Activated naive CD8-positive, alpha-beta T cell treated with anti-CD3 and anti-CD28 coated beads, Interleukin-2, amount 50 U/mL, for 24 hours (primary cell): Measurements from ENCODE around the gene GALNT4.
A peak's percentile ranks its signal among the peaks of the same experiment; 100 is the strongest.

Experiments
- ATAC-seq: fragments of 150-1000 bp; cut with Tn5 transposase; one replicate; pipeline ENCODE4 v1.10.0; 2021
- DNase-seq: peaks from one replicate; pipeline ENCODE4 v3.0.0; 2021
- H3K27ac Mint-ChIP-seq: one replicate; pipeline ENCODE4 v1.8.0; 2021; ENCODE audit warnings: mild to moderate bottlenecking, mixed read lengths
- H3K27me3 Mint-ChIP-seq: one replicate; pipeline ENCODE4 v1.8.0; 2021; ENCODE audit warnings: mixed read lengths
- H3K36me3 Mint-ChIP-seq: one replicate; pipeline ENCODE4 v1.8.0; 2021; ENCODE audit warnings: low read depth, mixed read lengths
- H3K4me1 Mint-ChIP-seq: one replicate; pipeline ENCODE4 v1.8.0; 2021; ENCODE audit warnings: mixed read lengths
- H3K4me3 Mint-ChIP-seq: one replicate; pipeline ENCODE4 v1.8.0; 2021; ENCODE audit warnings: mild to moderate bottlenecking, moderate library complexity, mixed read lengths
- H3K9me3 Mint-ChIP-seq: one replicate; pipeline ENCODE4 v1.8.0; 2021; ENCODE audit warnings: mixed read lengths

The GALNT4 gene

GRCh38 chr12:89521364-89522223 lies 3.0 kb downstream of the GALNT4 start:
- no peaks in the 10 kb centered on the region for H3K9me3 Mint-ChIP-seq
- no peaks in the 10 kb centered on the region for H3K27me3 Mint-ChIP-seq
- ATAC-seq (no peak), DNase-seq (no peak)
- H3K4me1 Mint-ChIP-seq, result peaks cover 50% of the 10 kb centered on the region
- no peak overlapping the region for H3K27ac Mint-ChIP-seq
- H3K36me3 Mint-ChIP-seq, result peaks cover 29% of the 10 kb centered on the region
- H3K4me3 Mint-ChIP-seq, result peak overlapping the region; percentile 58

- Mint-ChIP-seq H3K9me3 (no peaks in the 10 kb centered on the region), H3K4me3 (no peak overlapping the region), H3K4me1 (peaks cover 26% of the 10 kb centered on the region), H3K27ac (no peak overlapping the region), H3K27me3 (no peaks in the 10 kb centered on the region), H3K36me3 (peaks cover 14% of the 10 kb centered on the region)
- DNase-seq (no peak), ATAC-seq (no peak)
These were observed 6.9 kb downstream of the GALNT4 start for GRCh38 chr12:89517720-89518119.

DNA sequence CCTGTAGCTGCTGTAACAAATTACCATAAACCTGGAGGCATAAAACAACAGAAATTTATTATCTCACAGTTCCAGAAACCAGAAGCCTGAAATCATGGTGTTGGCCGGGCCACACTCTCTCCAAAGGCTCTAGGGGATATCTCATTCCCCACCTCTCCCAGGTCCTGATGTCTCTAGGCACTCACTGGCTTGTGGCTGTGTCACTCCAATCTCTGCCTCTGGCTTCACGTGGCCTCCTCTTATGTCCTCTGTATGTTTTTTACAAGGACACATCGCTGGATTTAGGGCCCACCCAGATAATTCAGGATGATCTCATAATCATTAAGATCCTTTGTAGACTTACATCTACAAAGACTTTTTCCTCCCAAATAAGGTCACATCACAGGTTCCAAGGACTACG lies 8.0 kb downstream of the GALNT4 start:
- Mint-ChIP-seq H3K27ac (no peak overlapping the region), H3K9me3 (no peaks in the 10 kb centered on the region), H3K36me3 (peaks cover 8% of the 10 kb centered on the region), H3K27me3 (no peaks in the 10 kb centered on the region), H3K4me3 (no peak overlapping the region), H3K4me1 (peaks cover 16% of the 10 kb centered on the region)
- DNase-seq (no peak), ATAC-seq (no peak)

DNA sequence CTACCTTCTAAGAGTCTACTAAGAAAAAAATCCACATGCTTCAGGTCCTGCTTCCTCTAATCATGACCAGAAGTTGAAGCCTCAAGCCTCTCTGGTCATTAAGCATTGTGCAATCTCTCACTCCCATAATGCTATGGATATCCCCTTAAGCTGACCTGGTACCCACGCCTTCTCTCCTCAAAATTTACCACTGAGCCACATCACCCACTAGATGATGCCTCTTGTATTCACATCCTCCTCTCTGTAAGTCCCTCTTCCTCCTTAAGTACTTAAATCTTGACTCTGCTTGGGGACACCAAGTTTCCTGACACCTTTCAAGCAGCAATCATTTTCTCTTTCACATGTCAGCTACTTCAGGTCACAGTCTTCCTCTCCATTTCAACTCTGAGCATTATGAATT lies 9.8 kb downstream of the GALNT4 start:
- Mint-ChIP-seq H3K27me3 (no peaks in the 10 kb centered on the region), H3K4me3 (no peak overlapping the region), H3K27ac (no peak overlapping the region), H3K36me3 (peaks cover 1% of the 10 kb centered on the region), H3K9me3 (no peaks in the 10 kb centered on the region), H3K4me1 (peaks cover 6% of the 10 kb centered on the region)
- ATAC-seq (peak; percentile 52), DNase-seq (no peak)

DNA sequence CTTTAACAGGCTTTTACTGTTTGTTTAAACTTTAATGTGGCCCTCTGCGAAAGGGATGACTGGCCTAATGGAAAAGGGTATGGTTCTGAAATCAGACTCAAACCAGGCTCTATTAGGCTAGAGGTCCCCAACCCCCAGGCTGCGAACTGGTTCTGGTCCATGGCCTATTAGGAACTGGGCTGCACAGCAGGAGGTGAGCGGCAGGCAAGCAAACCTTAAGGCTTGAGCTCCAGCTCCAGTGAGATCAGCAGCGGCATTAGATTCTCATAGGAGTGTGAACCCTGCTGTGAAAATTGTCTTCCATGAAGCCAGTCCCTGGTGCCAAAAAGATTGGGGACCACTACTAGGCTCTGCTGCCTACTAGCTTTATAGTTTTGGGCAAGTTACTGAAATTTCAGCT lies 11.1 kb downstream of the GALNT4 start:
- no peak for DNase-seq
- H3K4me3 Mint-ChIP-seq, result no peak overlapping the region
- ATAC-seq, result no peak
- H3K27ac Mint-ChIP-seq, result no peak overlapping the region
- peaks cover 1% of the 10 kb centered on the region for H3K4me1 Mint-ChIP-seq
- no peaks in the 10 kb centered on the region for H3K27me3 Mint-ChIP-seq
- peaks cover 1% of the 10 kb centered on the region for H3K36me3 Mint-ChIP-seq
- no peaks in the 10 kb centered on the region for H3K9me3 Mint-ChIP-seq

DNA sequence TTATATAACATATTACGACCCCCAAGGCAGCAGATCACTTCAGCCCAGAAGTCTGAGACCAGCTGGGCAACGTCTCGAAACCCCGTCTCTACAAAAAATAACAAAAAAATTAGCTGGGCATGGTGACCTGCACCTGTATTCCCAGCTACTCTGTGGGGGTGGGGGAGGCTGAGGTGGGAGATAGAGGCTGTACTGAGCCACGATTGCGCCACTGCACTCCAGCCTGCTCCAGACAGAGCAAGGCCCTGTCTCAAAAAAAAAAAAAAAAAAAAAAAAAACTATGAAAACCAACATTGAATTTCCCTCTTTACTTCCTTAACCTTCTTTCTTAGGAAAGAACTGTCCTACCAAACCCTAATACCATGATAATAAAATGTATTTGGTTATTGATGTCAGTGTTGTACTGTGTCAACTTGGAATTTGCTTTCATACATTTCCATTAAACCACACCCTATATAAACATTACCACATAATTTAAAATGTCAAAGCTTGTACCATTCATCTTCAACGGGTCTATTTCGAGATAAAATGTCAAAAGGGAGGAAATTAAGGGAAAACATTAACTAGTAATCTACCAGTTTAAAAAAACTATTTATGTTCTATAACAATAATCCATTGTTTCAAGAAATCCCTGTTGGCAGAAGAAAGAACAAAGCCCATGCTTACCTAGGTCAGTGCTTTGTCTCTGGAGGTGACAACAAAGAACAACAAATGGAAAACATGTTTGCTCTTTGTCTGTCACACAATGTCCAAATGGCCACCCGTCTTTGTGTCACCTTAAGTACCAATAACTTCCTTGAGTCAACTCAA lies 17.4 kb downstream of the GALNT4 start:
- Mint-ChIP-seq H3K4me1 (peaks cover 2% of the 10 kb centered on the region), H3K27me3 (no peaks in the 10 kb centered on the region), H3K9me3 (no peaks in the 10 kb centered on the region), H3K27ac (no peak overlapping the region), H3K36me3 (peaks cover 4% of the 10 kb centered on the region), H3K4me3 (no peak overlapping the region)
- DNase-seq, result no peak
- ATAC-seq, result no peak

DNA sequence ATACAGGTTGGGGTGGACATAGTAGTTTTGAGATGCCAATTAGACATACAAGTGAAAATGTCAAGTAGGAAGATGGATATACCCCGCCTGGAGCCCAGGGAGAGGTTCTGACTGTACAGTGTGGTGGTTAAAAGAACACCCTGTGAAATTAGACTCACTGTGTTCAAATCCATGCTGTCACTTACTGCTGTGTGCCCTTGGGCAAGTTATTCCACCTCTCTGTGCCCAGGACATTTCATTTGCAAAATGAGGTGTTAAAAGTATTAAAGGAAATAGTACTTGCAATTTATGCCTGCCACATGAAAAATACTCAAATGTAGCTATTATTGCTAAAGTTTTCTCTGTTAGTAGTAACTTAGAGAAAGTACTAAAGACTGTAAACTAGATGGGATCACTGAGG lies 18.5 kb downstream of the GALNT4 start:
- H3K4me3 Mint-ChIP-seq, result no peak overlapping the region
- no peak for ATAC-seq
- H3K27me3 Mint-ChIP-seq, result no peaks in the 10 kb centered on the region
- DNase-seq, result no peak
- H3K27ac Mint-ChIP-seq, result peak overlapping the region; percentile 10
- peaks cover 4% of the 10 kb centered on the region for H3K36me3 Mint-ChIP-seq
- H3K9me3 Mint-ChIP-seq, result no peaks in the 10 kb centered on the region
- H3K4me1 Mint-ChIP-seq, result peaks cover 2% of the 10 kb centered on the region

DNA sequence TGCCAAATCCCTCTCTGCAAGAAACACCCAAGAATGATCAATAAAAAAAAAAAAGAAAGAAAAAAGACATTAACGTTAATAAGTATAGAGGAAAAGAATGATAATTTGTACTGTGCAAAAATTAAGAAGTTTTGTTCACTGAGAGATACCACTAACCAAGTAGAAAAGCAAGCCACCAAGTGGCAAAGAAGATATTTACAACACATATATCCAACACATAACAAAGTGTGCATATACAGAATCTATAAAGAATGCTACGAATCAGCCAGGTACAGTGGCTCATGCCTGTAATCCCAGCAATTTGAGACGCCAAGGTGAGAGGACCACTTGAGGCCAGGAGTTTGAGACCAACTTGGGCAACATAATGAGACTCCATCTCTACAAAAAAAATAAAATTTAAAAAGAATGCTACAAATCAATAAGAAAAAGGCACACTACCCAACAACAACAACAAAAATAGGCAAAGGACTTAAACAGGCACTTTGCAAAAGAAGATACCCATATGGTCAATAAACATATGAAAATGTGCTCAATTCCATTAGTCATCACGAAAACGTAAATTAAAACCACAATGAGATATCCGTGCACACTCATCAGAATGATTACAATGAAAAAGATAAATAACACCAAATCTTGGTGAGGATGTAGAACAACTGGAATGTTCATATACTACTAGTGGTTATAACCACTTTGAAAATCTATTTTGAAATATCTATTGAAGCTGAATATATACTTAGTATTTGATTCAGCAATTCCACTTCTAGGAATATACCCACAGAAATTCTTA lies 19.8 kb downstream of the GALNT4 start:
- H3K4me1 Mint-ChIP-seq, result peaks cover 2% of the 10 kb centered on the region
- peaks cover 8% of the 10 kb centered on the region for H3K36me3 Mint-ChIP-seq
- DNase-seq (no peak), ATAC-seq (no peak)
- no peaks in the 10 kb centered on the region for H3K27me3 Mint-ChIP-seq
- no peaks in the 10 kb centered on the region for H3K9me3 Mint-ChIP-seq
- no peak overlapping the region for H3K4me3 Mint-ChIP-seq
- no peak overlapping the region for H3K27ac Mint-ChIP-seq

GRCh38 chr12:89501793-89502192 lies 22.8 kb downstream of the GALNT4 start:
- Mint-ChIP-seq H3K4me1 (no peaks in the 10 kb centered on the region), H3K27ac (no peak overlapping the region), H3K27me3 (no peaks in the 10 kb centered on the region), H3K4me3 (no peak overlapping the region), H3K36me3 (peaks cover 12% of the 10 kb centered on the region), H3K9me3 (no peaks in the 10 kb centered on the region)
- DNase-seq (no peak), ATAC-seq (no peak)

GRCh38 chr12:89499857-89500256 lies 24.7 kb downstream of the GALNT4 start:
- no peak for DNase-seq
- Mint-ChIP-seq H3K36me3 (peaks cover 12% of the 10 kb centered on the region), H3K9me3 (no peaks in the 10 kb centered on the region), H3K4me3 (no peak overlapping the region), H3K27me3 (no peaks in the 10 kb centered on the region), H3K27ac (no peak overlapping the region), H3K4me1 (peaks cover 12% of the 10 kb centered on the region)
- ATAC-seq, result no peak

DNA sequence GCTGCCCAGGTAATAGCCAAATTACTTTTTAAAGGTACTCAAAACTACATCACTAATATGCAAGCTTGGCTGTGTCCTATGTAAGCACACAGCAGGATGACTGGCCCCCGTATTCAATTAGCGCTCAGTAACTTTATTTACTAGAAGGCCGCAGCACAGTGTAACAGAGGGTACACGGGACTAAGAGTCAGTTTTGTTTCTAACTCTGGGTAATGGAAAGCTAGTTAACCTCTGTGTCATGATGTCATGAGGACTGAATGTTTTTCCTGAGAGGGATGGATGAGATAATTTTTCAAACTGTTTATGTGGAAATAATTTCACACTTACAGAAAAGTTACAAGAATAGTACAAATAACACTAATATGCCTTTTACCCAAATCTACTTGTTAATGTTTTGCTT lies 27.1 kb downstream of the GALNT4 start:
- peaks cover 13% of the 10 kb centered on the region for H3K36me3 Mint-ChIP-seq
- peaks cover 25% of the 10 kb centered on the region for H3K4me1 Mint-ChIP-seq
- DNase-seq, result no peak
- no peak for ATAC-seq
- no peak overlapping the region for H3K4me3 Mint-ChIP-seq
- no peaks in the 10 kb centered on the region for H3K27me3 Mint-ChIP-seq
- H3K9me3 Mint-ChIP-seq, result no peaks in the 10 kb centered on the region
- no peak overlapping the region for H3K27ac Mint-ChIP-seq

DNA sequence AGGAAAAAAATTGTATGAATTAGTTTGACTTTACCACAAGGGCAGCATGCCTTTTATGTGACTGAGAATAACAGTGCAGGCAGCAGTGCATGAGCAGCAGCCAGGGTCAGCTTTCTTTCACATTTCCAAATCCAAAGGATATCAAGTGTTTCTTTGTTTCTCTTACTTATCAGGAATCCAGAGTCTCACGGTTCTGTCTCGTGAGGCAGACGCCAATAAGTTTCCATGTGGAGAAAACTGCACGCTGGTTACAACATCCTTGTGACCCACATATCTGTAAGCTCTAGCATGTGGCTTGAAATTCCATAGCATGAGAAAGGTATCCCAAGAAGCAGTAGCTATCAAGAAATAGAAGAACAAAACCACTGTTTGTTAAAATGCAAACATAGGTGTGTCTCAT lies 27.6 kb downstream of the GALNT4 start:
- Mint-ChIP-seq H3K27ac (no peak overlapping the region), H3K27me3 (no peaks in the 10 kb centered on the region), H3K36me3 (peaks cover 13% of the 10 kb centered on the region), H3K4me3 (no peak overlapping the region), H3K9me3 (no peaks in the 10 kb centered on the region), H3K4me1 (peaks cover 25% of the 10 kb centered on the region)
- ATAC-seq, result no peak
- no peak for DNase-seq

DNA sequence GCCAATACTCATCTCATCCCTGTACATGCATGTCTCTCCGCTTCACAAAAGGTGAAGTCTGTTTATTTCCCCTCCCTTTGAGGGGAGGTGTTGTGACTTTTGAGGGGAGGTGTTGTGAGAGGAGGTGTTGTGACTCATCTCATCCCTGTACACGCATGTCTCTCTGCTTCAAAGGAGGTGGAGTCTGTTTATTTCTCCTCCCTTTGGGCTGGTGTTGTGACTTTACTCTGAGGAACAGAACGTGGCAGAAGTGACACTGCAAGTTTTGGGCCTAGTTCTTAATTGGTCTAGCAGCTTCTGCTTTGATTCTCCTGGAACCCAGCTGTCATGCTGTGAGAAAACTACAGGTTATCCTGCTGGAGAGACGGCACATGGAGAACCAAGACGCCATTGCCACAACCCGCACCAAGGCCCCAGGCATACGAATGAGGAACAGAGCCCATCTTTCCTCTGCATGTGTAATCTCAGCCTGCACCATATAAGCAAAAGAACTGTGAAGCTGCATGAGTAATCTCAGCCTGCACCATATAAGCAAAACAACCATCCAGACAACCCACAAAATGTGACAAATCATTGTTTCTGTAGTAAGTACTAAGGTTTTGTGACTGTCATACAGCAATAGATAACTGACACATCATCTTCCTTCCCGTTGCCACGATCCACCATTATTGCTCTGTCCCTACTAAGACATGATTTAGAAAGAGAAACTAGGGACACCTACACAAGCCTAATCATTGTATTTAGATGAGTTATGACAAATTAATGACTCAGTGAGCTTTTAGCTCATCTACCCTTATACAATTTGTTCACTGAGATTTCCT lies 30.0 kb downstream of the GALNT4 start:
- H3K4me1 Mint-ChIP-seq, result peaks cover 25% of the 10 kb centered on the region
- H3K9me3 Mint-ChIP-seq, result no peaks in the 10 kb centered on the region
- H3K27ac Mint-ChIP-seq, result peak overlapping the region; percentile 93
- H3K4me3 Mint-ChIP-seq, result peak overlapping the region; percentile 45
- DNase-seq (peak; percentile 8), ATAC-seq (peak; percentile 97)
- H3K36me3 Mint-ChIP-seq, result peaks cover 14% of the 10 kb centered on the region
- H3K27me3 Mint-ChIP-seq, result no peaks in the 10 kb centered on the region
